SH-SY5Y (cell line): ENCODE measurements around the gene OS9.

Experiments used
- GATA2 ChIP-seq: IDR thresholded peaks from 2 replicates; pipeline ENCODE4 v1.6.1; 2011; ENCODE audit warnings: mild to moderate bottlenecking, low read depth, low read length
- GATA3 ChIP-seq: IDR thresholded peaks from 2 replicates; pipeline ENCODE4 v1.6.1; 2011; ENCODE audit warnings: low read depth, mild to moderate bottlenecking, low read length, moderate library complexity

Gene OS9

GRCh38 chr12:57698414-57698813 is 4.5 kb downstream of the OS9 start:
- TF ChIP-seq GATA2 (no peak), GATA3 (no peak)

- TF ChIP-seq GATA2 (no peak), GATA3 (no peak)
These were observed 6.4 kb downstream of the OS9 start for GRCh38 chr12:57700317-57700716.

- TF ChIP-seq GATA2 (no peak), GATA3 (no peak)
These were observed 13.3 kb downstream of the OS9 start for GRCh38 chr12:57707250-57707649.

DNA sequence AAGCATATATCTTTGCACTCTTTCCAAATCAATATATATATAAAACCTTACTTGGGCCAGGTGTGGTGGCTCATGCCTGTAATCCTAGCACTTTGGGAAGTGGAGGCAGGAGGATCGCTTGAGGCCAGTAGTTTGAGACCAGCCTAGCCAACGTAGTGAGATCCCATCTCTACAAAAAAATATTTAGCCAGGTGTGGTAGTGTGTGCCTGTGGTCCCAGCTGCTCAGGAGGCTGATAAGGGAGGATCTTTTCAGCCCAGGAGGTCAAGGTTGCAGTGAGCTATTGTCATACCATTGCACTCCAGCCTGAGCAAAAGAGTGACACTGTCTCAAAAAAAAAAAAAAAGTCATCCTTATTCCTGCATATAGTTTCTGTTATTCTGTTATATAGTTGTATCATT is 14.4 kb downstream of the OS9 start:
- TF ChIP-seq GATA2 = no peak

- TF ChIP-seq GATA2 (no peak), GATA3 (no peak)
These were observed 18.8 kb downstream of the OS9 start for GRCh38 chr12:57712701-57713100.

DNA sequence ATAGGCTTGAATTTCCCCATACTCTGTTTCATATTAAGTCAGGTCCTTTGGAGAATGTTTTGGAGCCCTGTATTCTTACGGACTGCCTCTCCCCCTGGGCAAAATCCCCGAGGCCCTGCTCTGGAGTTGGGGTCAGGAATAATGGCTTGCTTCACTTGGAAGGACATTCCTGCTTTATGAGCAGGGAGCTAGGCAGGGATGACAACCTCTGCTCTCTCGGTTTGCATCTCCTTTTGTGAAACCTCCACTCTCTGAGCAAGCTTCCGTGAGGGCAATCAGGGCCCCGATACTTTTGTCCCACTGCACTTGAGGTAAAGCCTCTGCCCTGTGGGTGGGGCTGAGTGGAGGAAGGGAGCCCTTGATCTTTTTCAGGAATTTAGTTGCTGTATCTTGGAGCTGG is 19.3 kb downstream of the OS9 start:
- TF ChIP-seq GATA3 (no peak), GATA2 (no peak)

GRCh38 chr12:57715786-57716185 is 21.9 kb downstream of the OS9 start:
- TF ChIP-seq GATA2 = no peak
- no peak for TF ChIP-seq GATA3

GRCh38 chr12:57716305-57716704 is 22.4 kb downstream of the OS9 start:
- TF ChIP-seq GATA3 = no peak
- no peak for TF ChIP-seq GATA2

- TF ChIP-seq GATA3 = no peak
- TF ChIP-seq GATA2 = no peak
These were observed 23.2 kb downstream of the OS9 start for GRCh38 chr12:57717131-57717530.

DNA sequence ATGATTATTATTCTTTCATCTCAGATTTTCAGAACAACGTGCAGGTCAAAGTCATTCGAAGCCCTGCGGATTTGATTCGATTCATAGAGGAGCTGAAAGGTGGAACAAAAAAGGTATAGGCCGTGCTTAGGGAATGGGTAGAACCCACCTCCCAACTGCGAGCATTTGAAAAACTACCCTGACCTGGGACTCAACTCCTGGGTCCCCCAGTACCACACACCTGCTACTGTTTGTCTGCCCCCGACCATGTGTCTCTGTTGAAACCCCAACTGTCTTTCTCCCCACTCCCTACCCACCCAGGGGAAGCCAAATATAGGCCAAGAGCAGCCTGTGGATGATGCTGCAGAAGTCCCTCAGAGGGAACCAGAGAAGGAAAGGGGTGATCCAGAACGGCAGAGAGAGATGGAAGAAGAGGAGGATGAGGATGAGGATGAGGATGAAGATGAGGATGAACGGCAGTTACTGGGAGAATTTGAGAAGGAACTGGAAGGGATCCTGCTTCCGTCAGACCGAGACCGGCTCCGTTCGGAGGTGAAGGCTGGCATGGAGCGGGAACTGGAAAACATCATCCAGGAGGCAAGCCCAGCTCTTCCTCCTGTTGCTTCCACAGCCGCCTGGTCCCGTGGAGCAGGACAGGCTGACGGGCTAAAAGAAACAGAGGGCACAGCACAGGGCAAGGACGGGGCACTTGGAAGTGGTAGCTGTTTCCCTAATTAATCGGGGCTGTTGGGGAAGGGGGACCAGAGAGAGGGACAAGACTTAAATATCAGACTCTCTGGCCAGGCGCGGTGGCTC is 24.1 kb downstream of the OS9 start:
- no peak for TF ChIP-seq GATA3
- no peak for TF ChIP-seq GATA2

DNA sequence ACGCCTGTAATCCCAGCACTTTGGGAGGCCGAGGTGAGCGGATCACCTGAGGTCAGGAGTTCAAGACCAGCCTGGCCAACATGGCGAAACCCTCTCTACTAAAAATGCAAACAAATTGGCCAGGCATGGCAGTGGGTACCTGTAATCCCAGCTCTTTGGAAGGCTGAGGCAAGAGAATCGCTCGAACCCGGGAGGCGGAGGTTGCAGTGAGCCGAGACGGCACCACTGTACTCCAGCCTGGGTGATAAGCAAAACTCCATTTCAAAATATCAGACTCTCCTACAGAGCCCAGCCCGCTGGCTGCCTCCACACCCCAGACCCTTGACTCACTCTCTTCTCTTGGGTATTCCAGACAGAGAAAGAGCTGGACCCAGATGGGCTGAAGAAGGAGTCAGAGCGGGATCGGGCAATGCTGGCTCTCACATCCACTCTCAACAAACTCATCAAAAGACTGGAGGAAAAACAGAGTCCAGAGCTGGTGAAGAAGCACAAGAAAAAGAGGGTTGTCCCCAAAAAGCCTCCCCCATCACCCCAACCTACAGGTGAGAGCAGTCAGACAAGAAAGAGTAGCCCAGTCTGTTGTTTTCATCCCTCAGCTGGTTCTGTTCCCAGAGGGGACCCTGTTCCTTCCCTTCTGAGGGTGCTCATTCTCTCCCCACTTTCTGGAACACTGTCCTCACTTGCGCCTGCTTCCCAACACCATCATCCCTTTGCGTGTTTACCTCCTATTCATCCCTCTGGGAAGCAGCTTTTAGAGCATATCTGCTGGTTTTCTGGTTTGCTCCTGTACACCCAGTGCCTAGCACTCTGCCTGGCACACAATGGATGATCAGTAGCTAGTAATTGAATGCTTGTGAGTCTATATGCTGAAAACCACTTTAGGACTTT is 25.0 kb downstream of the OS9 start:
- TF ChIP-seq GATA2 = no peak
- TF ChIP-seq GATA3 = no peak

DNA sequence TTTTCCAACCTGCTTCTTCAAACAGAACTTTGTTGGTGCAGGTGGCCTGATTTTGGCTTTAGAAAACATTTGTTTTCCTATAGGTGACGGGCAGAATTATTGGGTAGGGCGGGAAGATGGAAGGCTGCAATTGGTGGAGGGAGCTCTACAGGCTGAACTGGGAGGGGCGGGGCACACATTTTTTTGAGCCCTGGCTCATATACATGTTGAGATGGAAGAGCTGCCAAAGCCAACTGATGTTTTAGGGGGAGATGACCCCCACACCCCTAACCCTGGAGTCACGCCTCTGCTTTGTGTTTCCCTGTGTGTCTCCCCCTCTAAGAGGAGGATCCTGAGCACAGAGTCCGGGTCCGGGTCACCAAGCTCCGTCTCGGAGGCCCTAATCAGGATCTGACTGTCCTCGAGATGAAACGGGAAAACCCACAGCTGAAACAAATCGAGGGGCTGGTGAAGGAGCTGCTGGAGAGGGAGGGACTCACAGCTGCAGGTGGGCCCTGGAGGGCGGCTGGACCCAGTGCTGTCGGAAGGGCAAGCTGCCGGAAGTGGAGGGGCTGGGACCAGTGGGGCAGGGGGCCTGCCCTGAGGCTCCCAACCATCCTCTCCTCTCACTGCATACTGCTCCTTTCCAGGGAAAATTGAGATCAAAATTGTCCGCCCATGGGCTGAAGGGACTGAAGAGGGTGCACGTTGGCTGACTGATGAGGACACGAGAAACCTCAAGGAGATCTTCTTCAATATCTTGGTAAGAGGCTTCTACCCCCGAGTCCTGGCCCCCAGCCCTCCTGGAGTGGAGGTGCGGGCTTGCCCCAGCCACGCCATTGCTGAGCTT is 26.1 kb downstream of the OS9 start:
- TF ChIP-seq GATA3 (no peak), GATA2 (no peak)

DNA sequence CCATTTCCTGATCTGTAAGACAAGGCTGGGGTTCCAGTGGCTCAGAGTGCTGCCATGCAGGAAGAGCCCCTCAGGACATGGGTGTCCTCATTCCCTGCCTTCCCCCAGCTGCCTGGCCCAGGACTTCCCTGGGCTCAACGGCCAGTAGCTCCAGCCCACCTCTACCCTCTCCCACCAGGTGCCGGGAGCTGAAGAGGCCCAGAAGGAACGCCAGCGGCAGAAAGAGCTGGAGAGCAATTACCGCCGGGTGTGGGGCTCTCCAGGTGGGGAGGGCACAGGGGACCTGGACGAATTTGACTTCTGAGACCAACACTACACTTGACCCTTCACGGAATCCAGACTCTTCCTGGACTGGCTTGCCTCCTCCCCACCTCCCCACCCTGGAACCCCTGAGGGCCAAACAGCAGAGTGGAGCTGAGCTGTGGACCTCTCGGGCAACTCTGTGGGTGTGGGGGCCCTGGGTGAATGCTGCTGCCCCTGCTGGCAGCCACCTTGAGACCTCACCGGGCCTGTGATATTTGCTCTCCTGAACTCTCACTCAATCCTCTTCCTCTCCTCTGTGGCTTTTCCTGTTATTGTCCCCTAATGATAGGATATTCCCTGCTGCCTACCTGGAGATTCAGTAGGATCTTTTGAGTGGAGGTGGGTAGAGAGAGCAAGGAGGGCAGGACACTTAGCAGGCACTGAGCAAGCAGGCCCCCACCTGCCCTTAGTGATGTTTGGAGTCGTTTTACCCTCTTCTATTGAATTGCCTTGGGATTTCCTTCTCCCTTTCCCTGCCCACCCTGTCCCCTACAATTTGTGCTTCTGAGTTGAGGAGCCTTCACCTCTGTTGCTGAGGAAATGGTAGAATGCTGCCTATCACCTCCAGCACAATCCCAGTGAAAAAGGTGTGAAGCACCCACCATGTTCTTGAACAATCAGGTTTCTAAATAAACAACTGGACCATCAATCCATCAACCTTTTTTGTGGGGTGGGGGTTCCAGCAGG is 27.0 kb downstream of the OS9 start:
- TF ChIP-seq GATA3 = no peak
- no peak for TF ChIP-seq GATA2

GRCh38 chr12:57722716-57723629 is 29.0 kb downstream of the OS9 start:
- TF ChIP-seq GATA2 = no peak
- no peak for TF ChIP-seq GATA3
